ENCODE results near the gene FGF5.

DNA sequence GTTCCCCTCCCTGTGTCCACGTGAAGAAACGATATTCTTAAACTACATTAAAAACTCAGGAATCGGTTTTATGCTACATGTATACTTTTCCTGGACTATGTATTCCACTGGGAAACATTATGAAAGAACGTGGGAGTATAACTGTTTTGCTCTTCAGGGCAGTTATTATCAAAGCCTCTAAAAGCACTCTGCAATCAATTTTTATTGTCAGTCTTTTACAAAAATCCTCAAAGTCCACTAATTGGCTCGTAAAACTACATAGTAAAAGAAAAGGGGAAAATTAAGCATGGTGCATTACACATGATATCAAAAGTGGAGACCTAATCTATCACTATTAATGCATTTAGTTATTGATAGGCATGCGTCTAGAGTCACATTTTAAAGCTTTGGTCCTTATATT, 57.7 kb downstream of the FGF5 start:
- TF ChIP-seq, protein P1, sequence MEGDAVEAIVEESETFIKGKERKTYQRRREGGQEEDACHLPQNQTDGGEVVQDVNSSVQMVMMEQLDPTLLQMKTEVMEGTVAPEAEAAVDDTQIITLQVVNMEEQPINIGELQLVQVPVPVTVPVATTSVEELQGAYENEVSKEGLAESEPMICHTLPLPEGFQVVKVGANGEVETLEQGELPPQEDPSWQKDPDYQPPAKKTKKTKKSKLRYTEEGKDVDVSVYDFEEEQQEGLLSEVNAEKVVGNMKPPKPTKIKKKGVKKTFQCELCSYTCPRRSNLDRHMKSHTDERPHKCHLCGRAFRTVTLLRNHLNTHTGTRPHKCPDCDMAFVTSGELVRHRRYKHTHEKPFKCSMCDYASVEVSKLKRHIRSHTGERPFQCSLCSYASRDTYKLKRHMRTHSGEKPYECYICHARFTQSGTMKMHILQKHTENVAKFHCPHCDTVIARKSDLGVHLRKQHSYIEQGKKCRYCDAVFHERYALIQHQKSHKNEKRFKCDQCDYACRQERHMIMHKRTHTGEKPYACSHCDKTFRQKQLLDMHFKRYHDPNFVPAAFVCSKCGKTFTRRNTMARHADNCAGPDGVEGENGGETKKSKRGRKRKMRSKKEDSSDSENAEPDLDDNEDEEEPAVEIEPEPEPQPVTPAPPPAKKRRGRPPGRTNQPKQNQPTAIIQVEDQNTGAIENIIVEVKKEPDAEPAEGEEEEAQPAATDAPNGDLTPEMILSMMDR (IDR thresholded peaks at IDR 0.05), result no peak
- no peak for TF ChIP-seq POLR2A (IDR thresholded peaks at IDR 0.05)

Measured in heart left ventricle (tissue), 13 donors.